Esophagus muscularis mucosa (tissue), 4 donors: ENCODE data around the gene KRTAP5-8. TPM values are rescaled to one million over a fixed set of nuclear protein-coding genes. Genes with fewer than 3 reads are reported as not detected.
"Not testable (repeated sequence)": the region's sequence is repeated elsewhere in the genome, so short reads cannot be mapped to it uniquely, and the experiment has no call there.

ENCODE experiments used
- DNase-seq: peaks from one replicate; pipeline ENCODE4 v3.0.0-alpha.2; 2017; ENCODE audit errors: extremely low spot score
- H3K27ac ChIP-seq, 4 donors: fragments of 200-600 bp; sonication (generic); replicated peaks in 1 of 4; 1 replicate in 3 of 4; 2 replicates in 1 of 4; pipeline ENCODE4 v1.5.1; 2016 to 2019; ENCODE audit warnings: mild to moderate bottlenecking in 1 of 4
- H3K27me3 ChIP-seq, 4 donors: fragments of 200-600 bp; sonication (generic); one replicate each; pipeline versions ENCODE4 v1.5.1 to v1.6.0; 2016 to 2019
- H3K36me3 ChIP-seq, 4 donors: fragments of 200-600 bp; sonication (generic); one replicate each; pipeline ENCODE4 v1.5.1; 2016 to 2019
- H3K4me1 ChIP-seq, 4 donors: fragments of 200-600 bp; sonication (generic); one replicate each; pipeline ENCODE4 v1.5.1; 2016 to 2019
- H3K4me3 ChIP-seq, 4 donors: fragments of 200-600 bp; sonication (generic); 1 replicate in 2 of 4; 2 replicates in 2 of 4; pipeline ENCODE4 v1.5.1; 2016 to 2019; ENCODE audit warnings: mild to moderate bottlenecking in 4 of 4, moderate library complexity in 1 of 4
- H3K9me3 ChIP-seq, 4 donors: fragments of 200-600 bp; sonication (generic); 1 replicate in 3 of 4; 2 replicates in 1 of 4; pipeline ENCODE4 v1.5.1; 2016 to 2019
- EP300 ChIP-seq: sonication (generic); formaldehyde crosslinking; IDR thresholded peaks from one replicate; pipeline ENCODE4 v1.6.1; 2017; ENCODE audit warnings: antibody characterized with exemption
- POLR2A ChIP-seq: fragments of 450-650 bp; IDR thresholded peaks from one replicate; pipeline ENCODE4 v1.6.1; 2017; ENCODE audit warnings: antibody characterized with exemption, moderate library complexity, mild to moderate bottlenecking, low read depth
- POLR2AphosphoS5 ChIP-seq, 2 donors: sonication (generic); formaldehyde crosslinking; IDR thresholded peaks; one replicate each; pipeline ENCODE4 v1.6.1; 2017; ENCODE audit warnings: antibody characterized with exemption in 2 of 2
- WGBS: methylation state at CpG from one replicate; pipeline ENCODE4 v1.1.5; 2018; 5-methylcytosine and 5-hydroxymethylcytosine counted together
- intact Hi-C: fragments of 100-400 bp; cut with DNase I; formaldehyde crosslinking; loops from one replicate; pipeline ENCODE4 v1.15.1; 2023
- total RNA-seq, 4 donors: library from RNA; depleted of rRNA; stranded (reverse); fragments of >200 nt; gene quantifications; one replicate each; pipeline versions ENCODE4 v1.1.0 to v1.2.1, GENCODE V29; 2016
- TF ChIP-seq, protein P1 (sequence below), 3 experiments: fragments of 200-600 bp in 2 of 3; fragments of 450-650 bp in 1 of 3; sonication (generic) in 2 of 3; IDR thresholded peaks; one replicate each; pipeline ENCODE4 v1.5.1; 2017 to 2019; ENCODE audit warnings: antibody characterized with exemption in 3 of 3, mild to moderate bottlenecking in 2 of 3, moderate library complexity in 1 of 3

The KRTAP5-8 gene
- total RNA-seq, 4 donors from 2014 or later = not detected

DNA sequence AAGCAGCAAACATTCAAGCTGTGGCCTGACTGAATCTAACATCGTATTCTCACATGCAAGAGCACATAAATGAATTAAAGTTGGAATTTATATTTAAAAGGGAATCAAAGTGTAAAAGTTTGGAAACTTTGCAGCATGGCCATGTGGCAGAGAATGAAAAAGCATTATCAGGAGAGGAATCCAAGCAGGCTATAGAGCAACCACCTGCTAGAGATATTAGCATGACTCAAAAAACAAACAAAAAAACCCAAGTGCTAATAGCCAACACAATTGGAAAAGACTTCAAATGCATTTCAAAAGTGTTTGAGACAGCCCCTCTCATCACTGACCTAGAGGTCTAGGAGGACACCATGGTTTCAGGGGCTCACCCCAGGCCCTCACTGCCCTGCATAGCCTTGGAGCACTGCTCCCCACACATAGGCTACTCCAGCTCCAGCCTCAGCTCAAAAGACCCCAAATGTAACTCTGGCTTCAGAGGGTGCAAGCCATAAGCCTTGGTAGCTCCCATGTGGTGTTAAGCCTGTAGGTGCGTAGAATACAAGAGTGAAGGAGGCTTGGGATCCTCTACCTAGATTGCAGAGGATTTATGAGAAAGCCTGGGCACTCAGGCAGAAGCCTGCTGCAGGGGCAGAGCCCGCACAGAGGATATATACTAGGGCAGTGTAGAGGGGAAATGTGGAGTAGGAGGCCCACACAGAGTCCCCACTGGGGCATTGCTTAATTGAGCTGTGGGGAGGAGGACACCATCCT lies 12.5 kb upstream of the KRTAP5-8 start:
- H3K4me1 ChIP-seq = no peaks in the 10 kb centered on the region
- WGBS = 52% methylated on average over 3 of the region's 3 CpGs
- no peak for DNase-seq

DNA sequence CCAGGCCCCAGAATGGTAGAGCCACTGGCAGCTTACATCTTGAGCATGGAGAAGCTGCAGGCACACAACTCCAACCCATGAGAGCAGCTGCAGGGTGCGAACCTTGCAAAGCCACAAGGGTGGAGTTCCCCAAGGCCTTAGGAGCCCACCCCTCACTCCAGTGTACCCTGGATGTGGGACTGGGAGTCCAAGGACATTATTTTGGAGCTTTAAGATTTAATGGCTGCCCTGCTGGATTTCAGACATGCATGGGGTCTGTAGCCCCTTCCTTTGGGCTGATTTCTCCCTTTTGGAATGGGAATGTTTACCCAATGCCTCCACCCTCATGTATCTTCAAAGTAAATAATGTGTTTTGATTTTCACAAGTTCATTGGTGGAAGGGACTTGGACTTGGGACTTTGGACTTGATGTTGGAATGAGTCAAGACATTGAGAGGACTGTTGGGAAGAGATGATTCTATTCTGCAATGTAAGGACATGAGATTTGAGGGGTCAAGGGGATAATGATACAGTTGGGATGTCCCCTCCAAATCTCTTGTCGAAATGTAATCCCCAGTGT lies 11.8 kb upstream of the KRTAP5-8 start:
- Histone ChIP-seq H3K36me3 (no peaks in the 10 kb centered on the region), H3K4me3 (no peak overlapping the region), H3K9me3 (peaks cover 0 to 7% (median 0%) of the 10 kb centered on the region in 4 donors), H3K27me3 (no peaks in the 10 kb centered on the region), H3K27ac (no peak overlapping the region), H3K4me1 (no peaks in the 10 kb centered on the region)
- 71% methylated on average over 2 of the region's 2 CpGs for WGBS
- no peak for TF ChIP-seq POLR2AphosphoS5 (IDR thresholded peaks at IDR 0.05)
- TF ChIP-seq, protein P1, sequence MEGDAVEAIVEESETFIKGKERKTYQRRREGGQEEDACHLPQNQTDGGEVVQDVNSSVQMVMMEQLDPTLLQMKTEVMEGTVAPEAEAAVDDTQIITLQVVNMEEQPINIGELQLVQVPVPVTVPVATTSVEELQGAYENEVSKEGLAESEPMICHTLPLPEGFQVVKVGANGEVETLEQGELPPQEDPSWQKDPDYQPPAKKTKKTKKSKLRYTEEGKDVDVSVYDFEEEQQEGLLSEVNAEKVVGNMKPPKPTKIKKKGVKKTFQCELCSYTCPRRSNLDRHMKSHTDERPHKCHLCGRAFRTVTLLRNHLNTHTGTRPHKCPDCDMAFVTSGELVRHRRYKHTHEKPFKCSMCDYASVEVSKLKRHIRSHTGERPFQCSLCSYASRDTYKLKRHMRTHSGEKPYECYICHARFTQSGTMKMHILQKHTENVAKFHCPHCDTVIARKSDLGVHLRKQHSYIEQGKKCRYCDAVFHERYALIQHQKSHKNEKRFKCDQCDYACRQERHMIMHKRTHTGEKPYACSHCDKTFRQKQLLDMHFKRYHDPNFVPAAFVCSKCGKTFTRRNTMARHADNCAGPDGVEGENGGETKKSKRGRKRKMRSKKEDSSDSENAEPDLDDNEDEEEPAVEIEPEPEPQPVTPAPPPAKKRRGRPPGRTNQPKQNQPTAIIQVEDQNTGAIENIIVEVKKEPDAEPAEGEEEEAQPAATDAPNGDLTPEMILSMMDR (IDR thresholded peaks at IDR 0.05) = no peak
- no peak for TF ChIP-seq EP300
- TF ChIP-seq POLR2A = no peak
- no peak for DNase-seq
- intact Hi-C loops = no loop called here

More for the DNA sequence above, 12.5 kb upstream of the KRTAP5-8 start:
- H3K27ac ChIP-seq = no peak overlapping the region
- H3K9me3 ChIP-seq = peaks cover 0 to 7% (median 0%) of the 10 kb centered on the region in 4 donors
- no peak for TF ChIP-seq EP300
- TF ChIP-seq POLR2AphosphoS5 (IDR thresholded peaks at IDR 0.05) = no peak
- TF ChIP-seq, protein P1 (IDR thresholded peaks at IDR 0.05) = no peak
- no peak for TF ChIP-seq POLR2A
- no peak overlapping the region for H3K4me3 ChIP-seq
- H3K36me3 ChIP-seq = no peaks in the 10 kb centered on the region
- intact Hi-C loops = no loop called here
- no peaks in the 10 kb centered on the region for H3K27me3 ChIP-seq

DNA sequence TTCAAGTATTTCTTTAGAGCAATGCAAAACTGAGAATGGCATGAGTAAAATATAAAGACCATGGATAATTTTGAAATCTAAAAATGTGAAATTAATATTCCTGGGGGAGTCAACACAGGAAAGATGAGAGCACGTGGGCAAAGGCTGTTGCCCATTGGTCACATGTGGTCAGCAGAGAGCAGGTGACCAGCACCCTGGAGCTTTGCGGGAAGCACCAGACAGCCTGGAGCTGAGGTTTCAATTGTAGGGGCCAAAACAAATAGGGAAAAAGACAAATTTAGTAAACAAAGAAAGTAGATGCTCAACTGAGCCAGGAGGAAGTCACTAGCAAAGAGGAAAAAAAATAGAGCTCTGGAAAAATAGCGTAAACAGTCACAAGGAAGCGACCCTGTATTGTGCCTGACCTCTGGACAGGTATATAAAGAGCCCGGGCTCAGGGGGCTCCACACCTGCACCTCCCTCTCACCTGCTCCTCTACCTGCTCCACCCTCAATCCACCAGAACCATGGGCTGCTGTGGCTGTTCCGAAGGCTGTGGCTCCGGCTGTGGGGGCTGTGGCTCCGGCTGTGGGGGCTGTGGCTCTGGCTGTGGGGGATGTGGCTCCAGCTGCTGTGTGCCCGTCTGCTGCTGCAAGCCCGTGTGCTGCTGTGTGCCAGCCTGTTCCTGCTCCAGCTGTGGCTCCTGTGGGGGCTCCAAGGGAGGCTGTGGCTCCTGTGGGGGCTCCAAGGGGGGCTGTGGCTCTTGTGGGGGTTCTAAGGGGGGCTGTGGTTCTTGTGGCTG lies 10.8 kb upstream of the KRTAP5-8 start, which contains the start of gene KRTAP5-7:
Gene KRTAP5-7, plus strand, starts transcription at position 472 of the 780 bp plus-strand sequence. Its CDS starts 34 bp downstream, at position 506.
- WGBS = 48% methylated on average over 5 of the region's 10 CpGs
- H3K27ac ChIP-seq, H3K9me3 ChIP-seq, DNase-seq, H3K4me1 ChIP-seq, H3K36me3 ChIP-seq, H3K4me3 ChIP-seq, intact Hi-C loops, H3K27me3 ChIP-seq: not testable (repeated sequence)

DNA sequence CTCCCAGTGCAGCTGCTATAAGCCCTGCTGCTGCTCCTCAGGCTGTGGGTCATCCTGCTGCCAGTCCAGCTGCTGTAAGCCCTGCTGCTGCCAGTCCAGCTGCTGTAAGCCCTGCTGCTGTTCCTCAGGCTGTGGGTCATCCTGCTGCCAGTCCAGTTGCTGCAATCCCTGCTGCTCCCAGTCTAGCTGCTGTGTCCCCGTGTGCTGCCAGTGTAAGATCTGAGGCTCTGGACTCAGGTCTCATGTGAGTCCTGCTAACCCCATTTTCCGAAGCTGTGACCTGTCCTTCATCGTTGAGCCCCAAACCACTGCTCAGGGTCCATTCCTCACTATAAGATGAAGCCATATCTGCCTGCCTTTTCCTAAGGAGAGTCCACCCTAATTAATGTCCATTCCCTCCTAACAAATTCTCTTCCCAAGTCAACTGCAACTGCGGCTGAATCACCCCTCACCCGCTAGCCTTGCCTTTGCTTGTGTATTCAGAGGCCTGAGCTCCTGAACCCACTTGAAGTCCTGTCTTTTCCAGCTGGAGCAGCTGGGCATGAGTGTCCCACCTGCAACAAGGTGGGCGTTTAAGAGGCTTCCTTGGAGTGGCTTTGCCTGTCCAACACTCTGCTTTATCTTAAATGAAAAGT lies 10.1 kb upstream of the KRTAP5-8 start:
- peaks cover 0 to 7% (median 0%) of the 10 kb centered on the region in 4 donors for H3K9me3 ChIP-seq
- WGBS = 92% methylated on average over 5 of the region's 6 CpGs
- no peak overlapping the region for H3K4me3 ChIP-seq
- DNase-seq = no peak
- H3K27ac ChIP-seq = no peak overlapping the region
- H3K27me3 ChIP-seq = no peaks in the 10 kb centered on the region
- TF ChIP-seq, protein P1 (IDR thresholded peaks at IDR 0.05) = no peak
- TF ChIP-seq EP300 (no peak), POLR2AphosphoS5 (IDR thresholded peaks at IDR 0.05) (no peak)
- intact Hi-C loops = no loop called here
- no peaks in the 10 kb centered on the region for H3K36me3 ChIP-seq
- no peaks in the 10 kb centered on the region for H3K4me1 ChIP-seq

DNA sequence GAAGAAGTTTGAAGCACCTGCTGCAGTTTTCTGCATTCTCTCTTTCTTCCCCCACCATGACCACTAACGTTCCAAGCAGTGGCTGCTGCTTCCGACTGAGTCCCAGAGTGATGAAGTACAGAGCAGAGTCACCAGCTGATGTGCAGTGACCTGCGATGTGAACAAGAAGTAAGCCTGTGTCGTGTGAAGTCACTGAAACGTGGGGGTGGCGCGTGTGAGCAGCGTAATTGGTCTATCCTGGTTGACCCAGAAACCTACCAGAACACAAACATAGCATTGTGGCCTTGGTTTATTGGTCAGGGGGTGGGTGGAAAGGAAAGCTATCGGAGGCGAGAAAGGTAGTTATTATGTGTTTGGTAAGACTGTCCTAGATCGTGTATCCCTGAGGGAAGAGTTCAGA lies 7.2 kb upstream of the KRTAP5-8 start:
- H3K27ac ChIP-seq = no peak overlapping the region
- H3K27me3 ChIP-seq = no peaks in the 10 kb centered on the region
- no peak overlapping the region for H3K4me3 ChIP-seq
- intact Hi-C loops = no loop called here
- peaks cover 0 to 3% (median 0%) of the 10 kb centered on the region in 4 donors for H3K9me3 ChIP-seq
- 88% methylated on average over 11 of the region's 11 CpGs for WGBS
- no peak for DNase-seq
- no peaks in the 10 kb centered on the region for H3K4me1 ChIP-seq
- TF ChIP-seq EP300 = no peak
- TF ChIP-seq POLR2AphosphoS5 (IDR thresholded peaks at IDR 0.05) = no peak
- no peak for TF ChIP-seq POLR2A
- TF ChIP-seq, protein P1 (IDR thresholded peaks at IDR 0.05) = no peak
- no peaks in the 10 kb centered on the region for H3K36me3 ChIP-seq
